ENCODE results near the gene TERT. TPM values are rescaled to one million over a fixed set of nuclear protein-coding genes. Genes with fewer than 3 reads are reported as not detected.
"Not testable (repeated sequence)": the region's sequence is repeated elsewhere in the genome, so short reads cannot be mapped to it uniquely, and the experiment has no call there.

Gene TERT
- total and polyA plus RNA-seq, 5 donors, result not detected

GRCh38 chr5:1275397-1276391 is 19.2 kb downstream of the TERT start:
- intact Hi-C loops (cut with DNase I); ATAC-seq; H3K9me3 ChIP-seq (ENCODE audit: control insufficient read depth, low read length); H3K4me3 ChIP-seq (ENCODE audit: low read length); H3K27ac ChIP-seq (ENCODE audit: low read length); H3K4me1 ChIP-seq (ENCODE audit: control insufficient read depth, insufficient read depth, low read length); H3K27me3 ChIP-seq (ENCODE audit: control insufficient read depth, insufficient read depth): not testable (repeated sequence)
- WGBS, result 76% methylated on average over 10 of the region's 10 CpGs
- DNase-seq, result peak in 1 of 3 donors; percentile 9

- no peak overlapping the region for H3K27ac ChIP-seq (ENCODE audit: low read length)
- intact Hi-C loops (cut with DNase I), result no loop called here
- 85% methylated on average over 16 of the region's 16 CpGs for WGBS
These were observed 20.4 kb downstream of the TERT start for GRCh38 chr5:1274471-1274870.

GRCh38 chr5:1273745-1274144 is 21.1 kb downstream of the TERT start:
- Histone ChIP-seq H3K27ac (ENCODE audit: low read length) (no peak overlapping the region), H3K4me3 (ENCODE audit: low read length) (no peak overlapping the region), H3K27me3 (ENCODE audit: control insufficient read depth, insufficient read depth) (no peaks in the 10 kb centered on the region), H3K9me3 (ENCODE audit: control insufficient read depth, low read length) (no peaks in the 10 kb centered on the region), H3K4me1 (ENCODE audit: control insufficient read depth, insufficient read depth, low read length) (no peaks in the 10 kb centered on the region)
- WGBS, result 95% methylated on average over 20 of the region's 20 CpGs
- intact Hi-C loops (cut with DNase I), result no loop called here
- ATAC-seq, result no peak
- peak in 2 of 3 donors; percentile 4 to 39 for DNase-seq

More at GRCh38 chr5:1274471-1274870, 20.4 kb downstream of the TERT start:
- Histone ChIP-seq H3K9me3 (ENCODE audit: control insufficient read depth, low read length) (no peaks in the 10 kb centered on the region), H3K4me1 (ENCODE audit: control insufficient read depth, insufficient read depth, low read length) (no peaks in the 10 kb centered on the region), H3K4me3 (ENCODE audit: low read length) (no peak overlapping the region), H3K27me3 (ENCODE audit: control insufficient read depth, insufficient read depth) (no peaks in the 10 kb centered on the region)
- DNase-seq (peak in 2 of 3 donors; percentile 4 to 32), ATAC-seq (no peak)

GRCh38 chr5:1272201-1272600 is 22.7 kb downstream of the TERT start:
- ATAC-seq, result no peak
- peak in 2 of 3 donors; percentile 38 to 43 for DNase-seq
- Histone ChIP-seq H3K27ac (ENCODE audit: low read length) (no peak overlapping the region), H3K27me3 (ENCODE audit: control insufficient read depth, insufficient read depth) (no peaks in the 10 kb centered on the region), H3K4me3 (ENCODE audit: low read length) (no peak overlapping the region), H3K4me1 (ENCODE audit: control insufficient read depth, insufficient read depth, low read length) (no peaks in the 10 kb centered on the region), H3K9me3 (ENCODE audit: control insufficient read depth, low read length) (no peaks in the 10 kb centered on the region)
- WGBS, result 97% methylated on average over 21 of the region's 21 CpGs
- intact Hi-C loops (cut with DNase I), result no loop called here

GRCh38 chr5:1270933-1271914 is 23.6 kb downstream of the TERT start:
- ATAC-seq, result no peak
- intact Hi-C loops (cut with DNase I), result no loop called here
- no peak overlapping the region for H3K4me3 ChIP-seq (ENCODE audit: low read length)
- WGBS, result 91% methylated on average over 39 of the region's 39 CpGs
- H3K27me3 ChIP-seq (ENCODE audit: control insufficient read depth, insufficient read depth), result no peaks in the 10 kb centered on the region
- H3K9me3 ChIP-seq (ENCODE audit: control insufficient read depth, low read length), result no peaks in the 10 kb centered on the region
- no peak overlapping the region for H3K27ac ChIP-seq (ENCODE audit: low read length)
- no peaks in the 10 kb centered on the region for H3K4me1 ChIP-seq (ENCODE audit: control insufficient read depth, insufficient read depth, low read length)
- peak in 2 of 3 donors; percentile 24 to 42 for DNase-seq

GRCh38 chr5:1270426-1270825 is 24.4 kb downstream of the TERT start:
- 92% methylated on average over 22 of the region's 22 CpGs for WGBS
- intact Hi-C loops (cut with DNase I), result no loop called here
- DNase-seq, result peak in 2 of 3 donors; percentile 16 to 33
- no peaks in the 10 kb centered on the region for H3K9me3 ChIP-seq (ENCODE audit: control insufficient read depth, low read length)
- H3K4me1 ChIP-seq (ENCODE audit: control insufficient read depth, insufficient read depth, low read length), result no peaks in the 10 kb centered on the region
- no peak overlapping the region for H3K4me3 ChIP-seq (ENCODE audit: low read length)
- no peak for ATAC-seq
- H3K27me3 ChIP-seq (ENCODE audit: control insufficient read depth, insufficient read depth), result no peaks in the 10 kb centered on the region
- no peak overlapping the region for H3K27ac ChIP-seq (ENCODE audit: low read length)

GRCh38 chr5:1268666-1269065 is 26.2 kb downstream of the TERT start:
- WGBS, result 89% methylated on average over 13 of the region's 13 CpGs
- Histone ChIP-seq H3K27ac (ENCODE audit: low read length) (no peak overlapping the region), H3K4me1 (ENCODE audit: control insufficient read depth, insufficient read depth, low read length) (no peaks in the 10 kb centered on the region), H3K9me3 (ENCODE audit: control insufficient read depth, low read length) (no peaks in the 10 kb centered on the region), H3K4me3 (ENCODE audit: low read length) (no peak overlapping the region), H3K27me3 (ENCODE audit: control insufficient read depth, insufficient read depth) (no peaks in the 10 kb centered on the region)
- intact Hi-C loops (cut with DNase I), result no loop called here
- DNase-seq (peak in 1 of 3 donors; percentile 6), ATAC-seq (no peak)

GRCh38 chr5:1268056-1268455 is 26.8 kb downstream of the TERT start:
- 89% methylated on average over 13 of the region's 13 CpGs for WGBS
- Histone ChIP-seq H3K27me3 (ENCODE audit: control insufficient read depth, insufficient read depth) (no peaks in the 10 kb centered on the region), H3K9me3 (ENCODE audit: control insufficient read depth, low read length) (no peaks in the 10 kb centered on the region), H3K4me3 (ENCODE audit: low read length) (no peak overlapping the region), H3K27ac (ENCODE audit: low read length) (no peak overlapping the region), H3K4me1 (ENCODE audit: control insufficient read depth, insufficient read depth, low read length) (no peaks in the 10 kb centered on the region)
- intact Hi-C loops (cut with DNase I), result no loop called here
- DNase-seq (peak in 2 of 3 donors; percentile 6 to 20), ATAC-seq (no peak)

- H3K4me3 ChIP-seq (ENCODE audit: low read length); H3K4me1 ChIP-seq (ENCODE audit: control insufficient read depth, insufficient read depth, low read length); H3K9me3 ChIP-seq (ENCODE audit: control insufficient read depth, low read length); intact Hi-C loops (cut with DNase I); H3K27me3 ChIP-seq (ENCODE audit: control insufficient read depth, insufficient read depth); H3K27ac ChIP-seq (ENCODE audit: low read length); ATAC-seq; DNase-seq: not testable (repeated sequence)
- WGBS, result 89% methylated on average over 5 of the region's 5 CpGs
These were observed 27.4 kb downstream of the TERT start for GRCh38 chr5:1267464-1267863.

GRCh38 chr5:1266791-1267190 is 28.1 kb downstream of the TERT start:
- intact Hi-C loops (cut with DNase I), result no loop called here
- Histone ChIP-seq H3K27ac (ENCODE audit: low read length) (no peak overlapping the region), H3K9me3 (ENCODE audit: control insufficient read depth, low read length) (peaks cover 5% of the 10 kb centered on the region), H3K4me1 (ENCODE audit: control insufficient read depth, insufficient read depth, low read length) (no peaks in the 10 kb centered on the region), H3K27me3 (ENCODE audit: control insufficient read depth, insufficient read depth) (no peaks in the 10 kb centered on the region), H3K4me3 (ENCODE audit: low read length) (no peak overlapping the region)
- ATAC-seq (no peak), DNase-seq (peak in 1 of 3 donors; percentile 12)
- WGBS, result 80% methylated on average over 9 of the region's 9 CpGs
